K562 (cell line): ENCODE measurements around the gene TIPARP. TPM values are rescaled to one million over a fixed set of nuclear protein-coding genes. Genes with fewer than 3 reads are reported as not detected.

Experiments
- ATAC-seq: fragments of 200-7000 bp; cut with Tn5 transposase; 3 replicates; pipeline ENCODE4 v1.9.1; 2020; ENCODE audit warnings: moderate library complexity
- BruUV-seq: library from RNA; stranded (reverse); fragments of 400-500 nt; replicated peaks from 2 replicates; lab custom pipeline; 2021; lab: Mats Ljungman, UMichigan
- CTCF ChIA-PET: fragments of 300-600 bp; formaldehyde crosslinking; extraction: SDS; loops from one replicate; lab custom pipeline; 2021; ENCODE audit warnings: low intra/inter-chr PET ratio; lab: Yijun Ruan, JAX
- POLR2A ChIA-PET: fragments of 300-600, 350-650 bp; sonication (Branson Sonifier 250); formaldehyde crosslinking; extraction: SDS; loops from one replicate; lab custom pipeline; 2021; ENCODE audit warnings: antibody characterized with exemption, inconsistent platforms; lab: Yijun Ruan, JAX
- DNase-seq, 4 experiments: peaks; one replicate each; pipeline versions ENCODE4 v3.0.0 to v3.0.0-alpha.2; 2011 to 2018; ENCODE audit warnings: low spot score in 3 of 4, mixed read lengths in 3 of 4; ENCODE audit errors: extremely low read depth in 1 of 4
- FAIRE-seq: peaks from 2 replicates; lab custom pipeline; 2011; peaks lifted over from hg19 to GRCh38; lab: Jason Lieb, UNC
- H2AFZ ChIP-seq: 2 replicates; pipeline ENCODE4 v1.6.0; 2011; ENCODE audit warnings: low read depth, low read length, control low read depth, inconsistent platforms
- H3K27ac ChIP-seq: fragments of 200-600 bp; 3 replicates; pipeline ENCODE4 v1.8.0; 2011; ENCODE audit warnings: low read depth, mild to moderate bottlenecking, control low read depth, inconsistent platforms, low read length, moderate library complexity, mixed read lengths; ENCODE audit errors: extremely low read depth
- H3K27me3 ChIP-seq, 2 experiments: fragments of 300-600 bp in 1 of 2; 2 replicates in 1 of 2; 3 replicates in 1 of 2; pipeline versions ENCODE4 v1.6.0 to v1.8.0; 2011; ENCODE audit warnings: inconsistent platforms in 2 of 2, low read length in 2 of 2, mild to moderate bottlenecking in 1 of 2, mixed read lengths in 1 of 2, moderate library complexity in 1 of 2; ENCODE audit not compliant: control insufficient read depth in 2 of 2, insufficient read depth in 2 of 2
- H3K36me3 ChIP-seq: fragments of 300-600 bp; 3 replicates; pipeline ENCODE4 v1.8.0; 2011; ENCODE audit warnings: mild to moderate bottlenecking, low read length, inconsistent platforms; ENCODE audit not compliant: control insufficient read depth, insufficient read depth
- H3K4me1 ChIP-seq, 2 experiments: fragments of 200-600 bp in 1 of 2; replicated peaks in 1 of 2; 2 replicates in 1 of 2; 3 replicates in 1 of 2; pipeline versions ENCODE4 v1.5.1 to v1.8.0; 2011; ENCODE audit warnings: inconsistent platforms in 2 of 2, low read length in 2 of 2, mild to moderate bottlenecking in 1 of 2, mixed read lengths in 1 of 2, moderate library complexity in 1 of 2; ENCODE audit not compliant: control insufficient read depth in 2 of 2, insufficient read depth in 2 of 2
- H3K4me2 ChIP-seq: 2 replicates; pipeline ENCODE4 v1.6.1; 2011; ENCODE audit warnings: low read length, control low read depth, inconsistent platforms, mixed read lengths; ENCODE audit not compliant: insufficient read depth
- H3K4me3 ChIP-seq: fragments of 200-600 bp; sonication (generic), shearing (Covaris generic); 2 replicates; pipeline ENCODE4 v1.5.1; 2016; ENCODE audit warnings: control low read depth, inconsistent platforms
- H3K79me2 ChIP-seq: fragments of 200-600 bp; 3 replicates; pipeline ENCODE4 v1.8.0; 2011; ENCODE audit warnings: low read length, inconsistent platforms; ENCODE audit not compliant: control insufficient read depth, insufficient read depth
- H3K9ac ChIP-seq, 2 experiments: 2 replicates each; pipeline versions ENCODE4 v1.6.0 to v1.6.1; 2011; ENCODE audit warnings: low read depth in 2 of 2, low read length in 2 of 2, control low read depth in 1 of 2, inconsistent platforms in 1 of 2, mild to moderate bottlenecking in 1 of 2, mixed read lengths in 1 of 2; ENCODE audit not compliant: insufficient read depth in 1 of 2
- H3K9me1 ChIP-seq: one replicate; pipeline ENCODE4 v1.6.0; 2011; ENCODE audit warnings: inconsistent platforms, mild to moderate bottlenecking, low read length, moderate library complexity; ENCODE audit not compliant: control insufficient read depth, insufficient read depth
- H3K9me3 ChIP-seq: replicated peaks from 2 replicates; pipeline ENCODE4 v1.5.1; 2011; ENCODE audit warnings: low read depth, low read length, inconsistent platforms; ENCODE audit not compliant: control insufficient read depth, insufficient read depth
- H4K20me1 ChIP-seq: replicated peaks from 2 replicates; pipeline ENCODE4 v1.6.1; 2011; ENCODE audit warnings: low read length, inconsistent platforms, mixed read lengths; ENCODE audit not compliant: control insufficient read depth, insufficient read depth
- CBX1 ChIP-seq: sonication (generic); IDR thresholded peaks from 2 replicates; pipeline ENCODE4 v1.6.1; 2016; ENCODE audit warnings: antibody characterized with exemption, low read depth, mild to moderate bottlenecking
- FOXP1 ChIP-seq: sonication (generic); formaldehyde crosslinking; IDR thresholded peaks from 2 replicates; pipeline ENCODE4 v1.8.0; 2022; ENCODE audit warnings: mild to moderate bottlenecking, missing genetic modification reagents
- FUS ChIP-seq: fragments of 200-400 bp; formaldehyde crosslinking; optimal IDR thresholded peaks from 2 replicates; pipeline ENCODE3; 2017; ENCODE audit warnings: low read depth, low read length
- HNRNPLL ChIP-seq: fragments of 200-400 bp; formaldehyde crosslinking; IDR thresholded peaks from 2 replicates; pipeline ENCODE4 v1.6.1; 2017; ENCODE audit warnings: low read length, low read depth, mild to moderate bottlenecking; ENCODE audit not compliant: poor library complexity, severe bottlenecking
- NCOR1 ChIP-seq: fragments of 450-650 bp; IDR thresholded peaks from 2 replicates; pipeline ENCODE4 v1.6.1; 2016; ENCODE audit warnings: mild to moderate bottlenecking, moderate library complexity
- PML ChIP-seq: IDR thresholded peaks from 2 replicates; pipeline ENCODE4 v1.6.1; 2012; ENCODE audit warnings: low read length, inconsistent platforms
- TBL1XR1 ChIP-seq, 2 experiments: IDR thresholded peaks; 2 replicates each; pipeline ENCODE4 v1.6.1; 2012; ENCODE audit warnings: improper control_type of control experiment in 2 of 2, low read length in 2 of 2, mild to moderate bottlenecking in 1 of 2
- TBP ChIP-seq: optimal IDR thresholded peaks from 2 replicates; pipeline ENCODE3; 2011; ENCODE audit warnings: low read depth, low read length, improper control_type of control experiment
- ZNF408 ChIP-seq: fragments of 250-450 bp; sonication (Bioruptor Pico); IDR thresholded peaks from 2 replicates; pipeline ENCODE4 v1.4.0; 2020; ENCODE audit warnings: low read depth, mild to moderate bottlenecking, moderate library complexity
- ZSCAN29 ChIP-seq: fragments of 450-650 bp; IDR thresholded peaks from 2 replicates; pipeline ENCODE4 v1.6.1; 2017
- WGBS: fragments of 100-300 bp; shearing (Covaris generic); methylation state at CpG from one replicate; pipeline ENCODE4 v1.1.6; 2016; ENCODE audit warnings: low coverage, mixed read lengths; ENCODE audit not compliant: insufficient coverage; ENCODE audit errors: missing lambda C conversion rate; 5-methylcytosine and 5-hydroxymethylcytosine counted together
- in situ Hi-C: fragments of 300-500 bp; cut with MboI; formaldehyde crosslinking; loops from 4 replicates; pipeline ENCODE4 v1.15.0; 2018; ENCODE audit warnings: inconsistent platforms, mixed read lengths
- intact Hi-C: fragments of 100-400 bp; cut with micrococcal nuclease; formaldehyde crosslinking; loops from 2 replicates; pipeline ENCODE4 v1.14.2; 2022
- polyA plus RNA-seq, 8 experiments: library from polyadenylated mRNA; depleted of rRNA in 4 of 8; stranded (reverse) in 5 of 8; unstranded in 3 of 8; fragments of >200 nt; fragmentation: Nextera tagmentation in 2 of 8; fragmentation: Illumina TruSeq in 1 of 8; extraction: Ambion mirVana in 2 of 8; extraction: Trizol in 1 of 8; gene quantifications; 2 replicates each; pipeline versions ENCODE4 v1.2.1 to v1.2.3, GENCODE V29; 2011 to 2014; ENCODE audit warnings: inconsistent platforms in 1 of 8, missing spikeins in 1 of 8
- total RNA-seq, 7 experiments: library from RNA; depleted of rRNA in 6 of 7; stranded (reverse); fragments of >200 nt in 6 of 7; fragmentation: Illumina TruSeq in 2 of 7; extraction: Trizol in 2 of 7; gene quantifications; 2 replicates each; pipeline versions ENCODE4 v1.2.1 to v1.2.3, GENCODE V29; 2011 to 2021; ENCODE audit warnings: low replicate concordance in 1 of 7
- TF ChIP-seq, protein P1 (sequence below): sonication (generic); formaldehyde crosslinking; IDR thresholded peaks from 2 replicates; pipeline ENCODE4 v1.9.0; 2022; ENCODE audit warnings: mild to moderate bottlenecking, missing genetic modification reagents

TIPARP gene
- total and polyA plus RNA-seq, 9 of the 15 experiments (the other 6 are each of a cell fraction or from before 2014, with no cell fraction given) = 2.4 to 29.4 (median 15.1) TPM

GRCh38 chr3:156642750-156643728 lies 31.4 kb upstream of the TIPARP start:
- peak overlapping the region; percentile 96 for H2AFZ ChIP-seq
- WGBS = 54% methylated on average over 8 of the region's 8 CpGs
- no peaks in the 10 kb centered on the region for H3K79me2 ChIP-seq
- H3K27me3 ChIP-seq = no peaks in the 10 kb centered on the region
- H3K4me3 ChIP-seq = no peak overlapping the region
- peaks cover 10 to 17% of the 10 kb centered on the region in 2 experiments; a peak in 4 of 5 replicates for H3K4me1 ChIP-seq
- CTCF ChIA-PET = no interaction called here
- POLR2A ChIA-PET = interaction anchor here (0.7 to 1.5 kb wide), 4 partner anchors 13 to 129 kb away, joined by 3 read pairs; partner anchors contain the start of genes SSR3 and TIPARP
- TF ChIP-seq ZNF408 (CRISPR knock-in tag) (no peak), NCOR1 (no peak), HNRNPLL (no peak), TBP (no peak), PML (no peak), TBL1XR1 (IDR thresholded peaks at IDR 0.05; ENCODE audit: low read length in 2 of 2) (no peak), ZSCAN29 (no peak), FUS (no peak), FOXP1 (CRISPR knock-in tag) (0 out of 2 replicates have a peak, but pooled peaks have one; percentile 37), CBX1 (no peak)
- TF ChIP-seq, protein P1, sequence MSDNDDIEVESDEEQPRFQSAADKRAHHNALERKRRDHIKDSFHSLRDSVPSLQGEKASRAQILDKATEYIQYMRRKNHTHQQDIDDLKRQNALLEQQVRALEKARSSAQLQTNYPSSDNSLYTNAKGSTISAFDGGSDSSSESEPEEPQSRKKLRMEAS = 0 out of 2 replicates have a peak, but pooled peaks have one; percentile 35
- DNase-seq = peak in 1 of 4 experiments; percentile 17
- no peaks in the 10 kb centered on the region for H3K9me1 ChIP-seq
- peak overlapping the region; percentile 64; the same call in 1 of the 3 replicates for H3K27ac ChIP-seq
- peak overlapping the region; percentile 47 to 71; a peak in 2 of 4 replicates for H3K9ac ChIP-seq
- no peaks in the 10 kb centered on the region for H3K9me3 ChIP-seq
- peak overlapping the region; percentile 67 for H3K4me2 ChIP-seq
- no TSS peak for BruUV-seq
- no peak for FAIRE-seq
- H4K20me1 ChIP-seq = no peaks in the 10 kb centered on the region
- H3K36me3 ChIP-seq = no peaks in the 10 kb centered on the region
- in situ Hi-C loops = no loop called here
- intact Hi-C loops = no loop called here
- peak; percentile 56 for ATAC-seq
